SU-DHL-6 (cell line): Measurements from ENCODE around the gene OR1K1.

Experiments
- CTCF ChIP-seq: fragments of 200-600 bp; sonication (generic); IDR thresholded peaks from one replicate; pipeline ENCODE4 v1.5.1; 2017; ENCODE audit warnings: antibody characterized with exemption, mild to moderate bottlenecking, low read length, moderate library complexity; ENCODE audit not compliant: insufficient read depth, poor library complexity, severe bottlenecking
- EZH2phosphoT487 ChIP-seq: fragments of 200-600 bp; sonication (generic), shearing (Covaris generic); conservative IDR thresholded peaks from 2 replicates; pipeline ENCODE4 v1.6.1; 2018; ENCODE audit warnings: mild to moderate bottlenecking, antibody characterized with exemption, low read length, moderate library complexity, mixed read lengths

- TF ChIP-seq CTCF (no peak), EZH2phosphoT487 (no peak)
Measured at GRCh38 chr9:122816163-122816867, 16.4 kb downstream of the OR1K1 start.
